ENCODE results near the gene METTL25. TPM values are rescaled to one million over a fixed set of nuclear protein-coding genes. Genes with fewer than 3 reads are reported as not detected.

METTL25 gene
- total and polyA plus RNA-seq, 10 of the 15 experiments (the other 5 are each of a cell fraction or from before 2014, with no cell fraction given), result 5.6 to 11.3 (median 8.0) TPM

- TF ChIP-seq, protein P1, sequence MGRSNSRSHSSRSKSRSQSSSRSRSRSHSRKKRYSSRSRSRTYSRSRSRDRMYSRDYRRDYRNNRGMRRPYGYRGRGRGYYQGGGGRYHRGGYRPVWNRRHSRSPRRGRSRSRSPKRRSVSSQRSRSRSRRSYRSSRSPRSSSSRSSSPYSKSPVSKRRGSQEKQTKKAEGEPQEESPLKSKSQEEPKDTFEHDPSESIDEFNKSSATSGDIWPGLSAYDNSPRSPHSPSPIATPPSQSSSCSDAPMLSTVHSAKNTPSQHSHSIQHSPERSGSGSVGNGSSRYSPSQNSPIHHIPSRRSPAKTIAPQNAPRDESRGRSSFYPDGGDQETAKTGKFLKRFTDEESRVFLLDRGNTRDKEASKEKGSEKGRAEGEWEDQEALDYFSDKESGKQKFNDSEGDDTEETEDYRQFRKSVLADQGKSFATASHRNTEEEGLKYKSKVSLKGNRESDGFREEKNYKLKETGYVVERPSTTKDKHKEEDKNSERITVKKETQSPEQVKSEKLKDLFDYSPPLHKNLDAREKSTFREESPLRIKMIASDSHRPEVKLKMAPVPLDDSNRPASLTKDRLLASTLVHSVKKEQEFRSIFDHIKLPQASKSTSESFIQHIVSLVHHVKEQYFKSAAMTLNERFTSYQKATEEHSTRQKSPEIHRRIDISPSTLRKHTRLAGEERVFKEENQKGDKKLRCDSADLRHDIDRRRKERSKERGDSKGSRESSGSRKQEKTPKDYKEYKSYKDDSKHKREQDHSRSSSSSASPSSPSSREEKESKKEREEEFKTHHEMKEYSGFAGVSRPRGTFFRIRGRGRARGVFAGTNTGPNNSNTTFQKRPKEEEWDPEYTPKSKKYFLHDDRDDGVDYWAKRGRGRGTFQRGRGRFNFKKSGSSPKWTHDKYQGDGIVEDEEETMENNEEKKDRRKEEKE (IDR thresholded peaks at IDR 0.05), result no peak
- peak; percentile 48; the same call in 1 of the 2 replicates for TF ChIP-seq MTA2 (IDR thresholded peaks at IDR 0.05; ENCODE audit: low read depth)
Observed at GRCh38 chr12:82366197-82366596, 7.9 kb downstream of the METTL25 start (continued).

DNA sequence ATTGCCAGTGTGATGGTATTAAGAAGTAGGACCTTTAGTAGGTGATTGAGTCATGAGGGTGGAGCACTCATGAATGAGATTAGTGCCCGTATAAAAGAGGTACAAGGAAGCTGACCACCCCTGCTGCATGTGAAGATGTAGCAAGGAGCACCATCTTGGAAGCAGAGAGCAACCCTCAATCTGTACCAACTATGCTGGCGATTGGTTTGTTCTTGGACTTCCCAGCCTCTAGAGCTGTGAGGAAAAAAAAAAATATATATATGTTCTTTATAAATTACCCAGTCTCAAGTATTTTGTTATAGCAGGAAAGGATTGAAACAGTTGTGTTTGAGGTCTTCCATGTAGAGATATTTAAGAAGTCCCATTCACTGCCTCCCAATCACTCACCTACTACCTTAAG lies 16.9 kb downstream of the METTL25 start:
- Histone ChIP-seq H4K20me1 (ENCODE audit: control insufficient read depth, insufficient read depth) (no peaks in the 10 kb centered on the region), H3K4me3 (no peak overlapping the region), H3K4me1 (ENCODE audit: control insufficient read depth, insufficient read depth, low read length) (no peaks in the 10 kb centered on the region), H2AFZ (ENCODE audit: control insufficient read depth, low read depth, low read length) (no peak overlapping the region), H3K79me2 (ENCODE audit: control insufficient read depth, insufficient read depth, low read length) (no peaks in the 10 kb centered on the region), H3K27ac (ENCODE audit: control insufficient read depth, insufficient read depth) (no peak overlapping the region), H3K9ac (ENCODE audit: control insufficient read depth, insufficient read depth, low read length) (no peak overlapping the region), H3K27me3 (replicated peaks in 1 of 2; ENCODE audit: control insufficient read depth in 2 of 2, insufficient read depth in 2 of 2, low read length in 1 of 2) (no peaks in the 10 kb centered on the region), H3K36me3 (ENCODE audit: control insufficient read depth in 2 of 2, insufficient read depth in 2 of 2, low read length in 1 of 2) (no peaks in the 10 kb centered on the region; a peak in 2 of 4 replicates), H3K9me3 (replicated peaks; ENCODE audit: control insufficient read depth, insufficient read depth, low read length) (peaks cover 3% of the 10 kb centered on the region; the same call in 1 of the 3 replicates), H3K4me2 (ENCODE audit: control insufficient read depth, insufficient read depth) (no peak overlapping the region)
- 100% methylated on average over 2 of the region's 2 CpGs for WGBS (ENCODE audit: insufficient coverage, insufficient replicate concordance, low lambda C conversion rate, missing lambda C conversion rate)
- ChIA-PET CTCF (no interaction called here), POLR2A (no interaction called here), SMC1A (ENCODE audit: uncharacterized antibody, unreplicated experiment) (no interaction called here), RAD21 (ENCODE audit: unreplicated experiment) (no interaction called here)
- intact Hi-C loops (cut with micrococcal nuclease; ENCODE audit: unreplicated experiment) (no loop called here), in situ Hi-C loops (cut with MboI) (no loop called here)
- BruUV-seq (replicated peaks), result no TSS peak
- FAIRE-seq (no peak), ATAC-seq (no peak), DNase-seq (ENCODE audit: low read depth, low spot score) (no peak)
- TF ChIP-seq GABPA (IDR thresholded peaks at IDR 0.05; ENCODE audit: low read depth) (no peak), FOXK2 (IDR thresholded peaks at IDR 0.05) (no peak), WRNIP1 (IDR thresholded peaks at IDR 0.05; ENCODE audit: borderline replicate concordance, low read depth, low read length) (no peak), TBL1XR1 (IDR thresholded peaks at IDR 0.05; ENCODE audit: low read depth, low read length) (no peak), CBFB (IDR thresholded peaks at IDR 0.05; ENCODE audit: low read depth) (no peak), NFYB (IDR thresholded peaks at IDR 0.05; ENCODE audit: insufficient read depth, low read depth, low read length) (no peak), BMI1 (IDR thresholded peaks at IDR 0.05; ENCODE audit: borderline replicate concordance) (no peak), YY1 (IDR thresholded peaks at IDR 0.05; ENCODE audit: low read depth, low read length) (no peak), CHD4 (IDR thresholded peaks at IDR 0.05) (no peak), POLR2AphosphoS2 (IDR thresholded peaks at IDR 0.05; ENCODE audit: low read depth, low read length) (no peak), HCFC1 (IDR thresholded peaks at IDR 0.05; ENCODE audit: low read length) (no peak), BHLHE40 (IDR thresholded peaks at IDR 0.05; ENCODE audit: borderline replicate concordance in 1 of 2, low read depth in 2 of 2, low read length in 1 of 2) (no peak), NRF1 (conservative IDR thresholded peaks at IDR 0.05; ENCODE audit: low read depth, low read length) (no peak), ATF2 (IDR thresholded peaks at IDR 0.05; ENCODE audit: low read length) (no peak), RCOR1 (conservative IDR thresholded peaks at IDR 0.05; ENCODE audit: low read depth, low read length) (no peak)
- TF ChIP-seq, protein P2, sequence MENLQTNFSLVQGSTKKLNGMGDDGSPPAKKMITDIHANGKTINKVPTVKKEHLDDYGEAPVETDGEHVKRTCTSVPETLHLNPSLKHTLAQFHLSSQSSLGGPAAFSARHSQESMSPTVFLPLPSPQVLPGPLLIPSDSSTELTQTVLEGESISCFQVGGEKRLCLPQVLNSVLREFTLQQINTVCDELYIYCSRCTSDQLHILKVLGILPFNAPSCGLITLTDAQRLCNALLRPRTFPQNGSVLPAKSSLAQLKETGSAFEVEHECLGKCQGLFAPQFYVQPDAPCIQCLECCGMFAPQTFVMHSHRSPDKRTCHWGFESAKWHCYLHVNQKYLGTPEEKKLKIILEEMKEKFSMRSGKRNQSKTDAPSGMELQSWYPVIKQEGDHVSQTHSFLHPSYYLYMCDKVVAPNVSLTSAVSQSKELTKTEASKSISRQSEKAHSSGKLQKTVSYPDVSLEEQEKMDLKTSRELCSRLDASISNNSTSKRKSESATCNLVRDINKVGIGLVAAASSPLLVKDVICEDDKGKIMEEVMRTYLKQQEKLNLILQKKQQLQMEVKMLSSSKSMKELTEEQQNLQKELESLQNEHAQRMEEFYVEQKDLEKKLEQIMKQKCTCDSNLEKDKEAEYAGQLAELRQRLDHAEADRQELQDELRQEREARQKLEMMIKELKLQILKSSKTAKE (IDR thresholded peaks at IDR 0.05; ENCODE audit: low read depth, poor library complexity, severe bottlenecking), result no peak
- TF ChIP-seq, protein P3, sequence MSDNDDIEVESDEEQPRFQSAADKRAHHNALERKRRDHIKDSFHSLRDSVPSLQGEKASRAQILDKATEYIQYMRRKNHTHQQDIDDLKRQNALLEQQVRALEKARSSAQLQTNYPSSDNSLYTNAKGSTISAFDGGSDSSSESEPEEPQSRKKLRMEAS (IDR thresholded peaks at IDR 0.05; ENCODE audit: low read depth, low read length), result no peak

Measured in GM12878 (cell line).